Endothelial cell of umbilical vein (primary cell): ENCODE measurements around the gene SINHCAF. TPM values are rescaled to one million over a fixed set of nuclear protein-coding genes. Genes with fewer than 3 reads are reported as not detected.

Experiments
- BruUV-seq: library from RNA; stranded (reverse); fragments of 400-500 nt; replicated peaks from 2 replicates; lab custom pipeline; 2021; lab: Mats Ljungman, UMichigan
- CTCF ChIA-PET: fragments of 300-600, 350-600 bp; sonication (Branson Sonifier 250); formaldehyde crosslinking; loops from one replicate; lab custom pipeline; 2021; ENCODE audit warnings: antibody characterized with exemption, inconsistent platforms; lab: Charles Lee
- POLR2A ChIA-PET: fragments of 300-600, 350-600 bp; sonication (Branson Sonifier 250); formaldehyde crosslinking; loops from one replicate; lab custom pipeline; 2021; ENCODE audit warnings: antibody characterized with exemption, inconsistent platforms; lab: Charles Lee
- DNase-seq: peaks from one replicate; pipeline ENCODE4 v3.0.0-alpha.2; 2011; ENCODE audit warnings: low read depth, low spot score
- FAIRE-seq: peaks from 2 replicates; lab custom pipeline; 2011; peaks lifted over from hg19 to GRCh38; lab: Jason Lieb, UNC
- H2AFZ ChIP-seq: 2 replicates; pipeline ENCODE4 v1.6.0; 2012; ENCODE audit warnings: low read depth, low read length, control low read depth, inconsistent platforms
- H3K27ac ChIP-seq: 2 replicates; pipeline ENCODE4 v1.5.1; 2011; ENCODE audit warnings: low read depth, mild to moderate bottlenecking, control low read depth, low read length, moderate library complexity; ENCODE audit not compliant: insufficient read depth
- H3K27me3 ChIP-seq, 2 experiments: 2 replicates each; pipeline versions ENCODE4 v1.6.0 to v1.6.1; 2011; ENCODE audit warnings: low read length in 2 of 2, mixed read lengths in 1 of 2; ENCODE audit not compliant: control insufficient read depth in 2 of 2, insufficient read depth in 2 of 2
- H3K36me3 ChIP-seq, 2 experiments: 2 replicates in 1 of 2; 3 replicates in 1 of 2; pipeline ENCODE4 v1.5.1; 2011; ENCODE audit warnings: low read length in 2 of 2, mild to moderate bottlenecking in 1 of 2, moderate library complexity in 1 of 2; ENCODE audit not compliant: control insufficient read depth in 2 of 2, insufficient read depth in 2 of 2; ENCODE audit errors: extremely low read depth in 1 of 2
- H3K4me1 ChIP-seq: 3 replicates; pipeline ENCODE4 v1.5.1; 2011; ENCODE audit warnings: mild to moderate bottlenecking, low read length; ENCODE audit not compliant: control insufficient read depth, insufficient read depth; ENCODE audit errors: extremely low read depth
- H3K4me2 ChIP-seq: 2 replicates; pipeline ENCODE4 v1.6.1; 2011; ENCODE audit warnings: low read length, control low read depth, mixed read lengths; ENCODE audit not compliant: insufficient read depth
- H3K4me3 ChIP-seq, 3 experiments: fragments of 200-600 bp in 1 of 3; sonication (generic), shearing (Covaris generic) in 1 of 3; replicated peaks in 1 of 3; 2 replicates each; pipeline ENCODE4 v1.5.1; 2011 to 2016; ENCODE audit warnings: control low read depth in 3 of 3, low read length in 3 of 3, mild to moderate bottlenecking in 2 of 3, inconsistent platforms in 1 of 3, low read depth in 1 of 3, moderate library complexity in 1 of 3; ENCODE audit not compliant: insufficient read depth in 1 of 3
- H3K79me2 ChIP-seq: 2 replicates; pipeline ENCODE4 v1.6.0; 2012; ENCODE audit warnings: low read length, inconsistent platforms; ENCODE audit not compliant: control insufficient read depth, insufficient read depth
- H3K9ac ChIP-seq: replicated peaks from 2 replicates; pipeline ENCODE3; 2011; ENCODE audit warnings: low read length, control low read depth; ENCODE audit not compliant: insufficient read depth; ENCODE audit errors: extremely low read depth
- H3K9me1 ChIP-seq: replicated peaks from 3 replicates; pipeline ENCODE4 v1.6.0; 2011; ENCODE audit warnings: mild to moderate bottlenecking, low read length; ENCODE audit not compliant: control insufficient read depth, insufficient read depth; ENCODE audit errors: extremely low read depth
- H3K9me3 ChIP-seq: replicated peaks from 2 replicates; pipeline ENCODE4 v1.5.1; 2012; ENCODE audit warnings: low read length, inconsistent platforms; ENCODE audit not compliant: control insufficient read depth, insufficient read depth
- H4K20me1 ChIP-seq: replicated peaks from 2 replicates; pipeline ENCODE3; 2011; ENCODE audit warnings: mild to moderate bottlenecking, low read length; ENCODE audit not compliant: control insufficient read depth, insufficient read depth; ENCODE audit errors: extremely low read depth
- EZH2 ChIP-seq: IDR thresholded peaks from 2 replicates; pipeline ENCODE4 v1.6.1; 2012; ENCODE audit warnings: borderline replicate concordance, low read depth, mild to moderate bottlenecking, moderate library complexity, low read length, inconsistent platforms; ENCODE audit not compliant: severe bottlenecking
- FOS ChIP-seq: IDR thresholded peaks from 2 replicates; pipeline ENCODE4 v1.6.1; 2011; ENCODE audit warnings: mild to moderate bottlenecking, low read length, moderate library complexity, borderline replicate concordance; ENCODE audit not compliant: insufficient read depth
- GATA2 ChIP-seq: IDR thresholded peaks from 2 replicates; pipeline ENCODE4 v1.7.0; 2011; ENCODE audit warnings: low read depth, mild to moderate bottlenecking, moderate library complexity, mixed read lengths, low read length; ENCODE audit not compliant: insufficient read length, insufficient read depth
- JUN ChIP-seq: IDR thresholded peaks from 2 replicates; pipeline ENCODE4 v1.6.1; 2011; ENCODE audit warnings: borderline replicate concordance, low read depth; ENCODE audit not compliant: insufficient read length, insufficient read depth
- MAX ChIP-seq: IDR thresholded peaks from 2 replicates; pipeline ENCODE4 v1.6.1; 2011; ENCODE audit not compliant: insufficient read depth, insufficient read length
- MYC ChIP-seq: IDR thresholded peaks from one replicate; pipeline ENCODE4 v1.6.1; 2011; ENCODE audit warnings: mild to moderate bottlenecking, low read depth, low read length
- POLR2A ChIP-seq: IDR thresholded peaks from 2 replicates; pipeline ENCODE4 v1.6.1; 2012; ENCODE audit warnings: low read depth, mild to moderate bottlenecking, control low read depth, low read length
- POLR2AphosphoS5 ChIP-seq: IDR thresholded peaks from 2 replicates; pipeline ENCODE4 v1.6.1; 2012; ENCODE audit warnings: low read depth, mild to moderate bottlenecking, control low read depth, low read length, moderate library complexity; ENCODE audit not compliant: insufficient read depth
- dilution Hi-C: fragments of 300-500 bp; cut with MboI; formaldehyde crosslinking; loops from one replicate; pipeline ENCODE4 v1.15.0; 2019; ENCODE audit warnings: low sequenced_read_pairs; ENCODE audit not compliant: extremely low pct_ligation_motif_present
- intact Hi-C: fragments of 100-400 bp; cut with micrococcal nuclease; formaldehyde crosslinking; loops from one replicate; pipeline ENCODE4 v1.10.0; 2022
- polyA plus RNA-seq, 4 experiments: library from polyadenylated mRNA; depleted of rRNA in 3 of 4; stranded (reverse) in 3 of 4; unstranded in 1 of 4; fragments of >200 nt; gene quantifications; 2 replicates each; pipeline versions ENCODE4 v1.2.1 to v1.2.3, GENCODE V29; 2011 to 2012; ENCODE audit warnings: missing spikeins in 1 of 4
- total RNA-seq: library from RNA; stranded (reverse); gene quantifications from 2 replicates; pipeline ENCODE4 v1.2.3, GENCODE V29; 2021
- TF ChIP-seq, protein P1 (sequence below), 2 donors: IDR thresholded peaks; 1 replicate in 1 of 2; 2 replicates in 1 of 2; pipeline ENCODE4 v1.5.1; 2011; ENCODE audit warnings: low read length in 2 of 2, mild to moderate bottlenecking in 2 of 2, moderate library complexity in 2 of 2, control low read depth in 1 of 2, inconsistent platforms in 1 of 2, low read depth in 1 of 2; ENCODE audit not compliant: insufficient read depth in 1 of 2; ENCODE audit errors: extremely low read depth in 1 of 2

Gene SINHCAF
- total and polyA plus RNA-seq, 2 donors (not counting 3 experiments of a cell fraction or from before 2014, with no cell fraction given), result 19.3 to 83.4 TPM

- no peak overlapping the region for H3K4me2 ChIP-seq
- no peak overlapping the region for H2AFZ ChIP-seq
- ChIA-PET CTCF (no interaction called here), POLR2A (no interaction called here)
- peaks cover 9% of the 10 kb centered on the region in 2 experiments for H3K36me3 ChIP-seq
- no peaks in the 10 kb centered on the region for H3K27me3 ChIP-seq
- H4K20me1 ChIP-seq, result peaks cover 2% of the 10 kb centered on the region
- no peak overlapping the region for H3K27ac ChIP-seq
- H3K4me1 ChIP-seq, result no peaks in the 10 kb centered on the region
- H3K79me2 ChIP-seq, result peaks cover 96% of the 10 kb centered on the region
- no peak for TF ChIP-seq EZH2
- no peak for TF ChIP-seq POLR2A
- no peak for TF ChIP-seq MYC
- TF ChIP-seq GATA2, result no peak
- TF ChIP-seq MAX, result no peak
- TF ChIP-seq FOS, result no peak
- no peak overlapping the region for H3K4me3 ChIP-seq
- DNase-seq (no peak), FAIRE-seq (no peak)
- no TSS peak for BruUV-seq
- dilution Hi-C loops, result no loop called here
- intact Hi-C loops, result no loop called here
- no peaks in the 10 kb centered on the region for H3K9me1 ChIP-seq
- H3K9ac ChIP-seq, result no peak overlapping the region
- no peaks in the 10 kb centered on the region for H3K9me3 ChIP-seq
These were observed 22.5 kb downstream of the SINHCAF start for GRCh38 chr12:31303466-31303865.

DNA sequence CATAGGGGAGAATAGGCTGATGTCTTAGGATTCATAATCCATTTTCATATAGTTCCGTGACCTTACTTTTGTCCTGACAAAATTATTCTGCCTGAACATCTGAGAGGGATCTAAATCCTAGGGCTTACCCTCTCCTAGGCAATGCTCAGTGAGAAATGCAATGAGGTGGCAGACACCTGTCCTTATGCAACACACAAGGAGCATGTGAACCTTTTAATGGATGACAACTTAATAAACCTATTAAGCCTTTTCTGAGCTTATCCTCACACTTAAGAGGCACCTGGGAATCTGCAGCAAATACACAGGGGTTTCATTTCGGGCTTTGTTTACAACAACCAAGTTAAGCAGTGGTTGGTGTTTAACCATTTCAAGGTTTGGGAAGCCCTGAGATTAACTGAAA lies 24.6 kb downstream of the SINHCAF start:
- TF ChIP-seq, protein P1, sequence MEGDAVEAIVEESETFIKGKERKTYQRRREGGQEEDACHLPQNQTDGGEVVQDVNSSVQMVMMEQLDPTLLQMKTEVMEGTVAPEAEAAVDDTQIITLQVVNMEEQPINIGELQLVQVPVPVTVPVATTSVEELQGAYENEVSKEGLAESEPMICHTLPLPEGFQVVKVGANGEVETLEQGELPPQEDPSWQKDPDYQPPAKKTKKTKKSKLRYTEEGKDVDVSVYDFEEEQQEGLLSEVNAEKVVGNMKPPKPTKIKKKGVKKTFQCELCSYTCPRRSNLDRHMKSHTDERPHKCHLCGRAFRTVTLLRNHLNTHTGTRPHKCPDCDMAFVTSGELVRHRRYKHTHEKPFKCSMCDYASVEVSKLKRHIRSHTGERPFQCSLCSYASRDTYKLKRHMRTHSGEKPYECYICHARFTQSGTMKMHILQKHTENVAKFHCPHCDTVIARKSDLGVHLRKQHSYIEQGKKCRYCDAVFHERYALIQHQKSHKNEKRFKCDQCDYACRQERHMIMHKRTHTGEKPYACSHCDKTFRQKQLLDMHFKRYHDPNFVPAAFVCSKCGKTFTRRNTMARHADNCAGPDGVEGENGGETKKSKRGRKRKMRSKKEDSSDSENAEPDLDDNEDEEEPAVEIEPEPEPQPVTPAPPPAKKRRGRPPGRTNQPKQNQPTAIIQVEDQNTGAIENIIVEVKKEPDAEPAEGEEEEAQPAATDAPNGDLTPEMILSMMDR (IDR thresholded peaks at IDR 0.05; ENCODE audit: extremely low read depth in 1 of 2, insufficient read depth in 1 of 2, low read depth in 1 of 2, low read length in 2 of 2), result no peak
- no peak for TF ChIP-seq MYC
- TF ChIP-seq POLR2AphosphoS5, result no peak
- no peak for TF ChIP-seq FOS
- no peak for TF ChIP-seq MAX
- TF ChIP-seq EZH2, result no peak
- TF ChIP-seq JUN, result no peak
- no peak for TF ChIP-seq POLR2A
- no peak for TF ChIP-seq GATA2
- Histone ChIP-seq H3K27ac (no peak overlapping the region), H3K79me2 (peaks cover 91% of the 10 kb centered on the region), H2AFZ (no peak overlapping the region), H3K9me1 (no peaks in the 10 kb centered on the region), H3K36me3 (peaks cover 9 to 11% of the 10 kb centered on the region in 2 experiments), H3K9me3 (no peaks in the 10 kb centered on the region), H3K4me2 (no peak overlapping the region), H3K4me1 (no peaks in the 10 kb centered on the region), H3K4me3 (no peak overlapping the region), H3K9ac (no peak overlapping the region), H4K20me1 (peaks cover 2% of the 10 kb centered on the region), H3K27me3 (no peaks in the 10 kb centered on the region)
- intact Hi-C loops, result no loop called here
- DNase-seq, result no peak
- dilution Hi-C loops, result no loop called here
- no peak for FAIRE-seq
- POLR2A ChIA-PET, result no interaction called here
- BruUV-seq, result no TSS peak
- CTCF ChIA-PET, result interaction anchor here (2.4 kb wide), 1 partner anchor 29 kb away, joined by 10 read pairs; no protein-coding TSS in a partner anchor
